B cell (primary cell): ENCODE results near the gene CCDC50. TPM values are rescaled to one million over a fixed set of nuclear protein-coding genes. Genes with fewer than 3 reads are reported as not detected.
A peak's percentile ranks its signal among the peaks of the same experiment; 100 is the strongest.

Experiments used
- ATAC-seq: fragments of 200-7000 bp; cut with Tn5 transposase; one replicate; pipeline ENCODE4 v1.10.0; 2021; ENCODE audit warnings: low read depth, mild to moderate bottlenecking, moderate number of reproducible peaks, moderate library complexity
- CTCF ChIA-PET: fragments of 350-600 bp; sonication (Branson Sonifier 250); formaldehyde crosslinking; loops from one replicate; lab custom pipeline; 2021; ENCODE audit warnings: antibody characterized with exemption, inconsistent platforms; lab: Charles Lee
- POLR2A ChIA-PET: fragments of 350-600 bp; sonication (Branson Sonifier 250); formaldehyde crosslinking; loops from one replicate; lab custom pipeline; 2021; ENCODE audit warnings: antibody characterized with exemption; lab: Charles Lee
- DNase-seq: peaks from one replicate; pipeline ENCODE4 v3.0.0; 2013
- H2AFZ ChIP-seq: 2 replicates; pipeline ENCODE4 v1.6.1; 2012; ENCODE audit warnings: mild to moderate bottlenecking, low read depth, low read length; ENCODE audit not compliant: insufficient read depth, poor library complexity, severe bottlenecking
- H3K27ac ChIP-seq, 2 donors: 1 replicate in 1 of 2; 2 replicates in 1 of 2; pipeline ENCODE4 v1.5.1; 2012 to 2013; ENCODE audit warnings: low read length in 2 of 2, mild to moderate bottlenecking in 2 of 2, moderate library complexity in 1 of 2
- H3K27me3 ChIP-seq, 4 experiments: fragments of 200-600 bp in 1 of 4; sonication (generic) in 1 of 4; replicated peaks in 1 of 4; 1 replicate in 2 of 4; 2 replicates in 2 of 4; pipeline versions ENCODE4 v1.6.1 to v1.7.0; 2013 to 2016; ENCODE audit warnings: low read length in 3 of 4, mild to moderate bottlenecking in 2 of 4, mixed read lengths in 1 of 4, moderate library complexity in 1 of 4; ENCODE audit not compliant: insufficient read depth in 4 of 4, control insufficient read depth in 3 of 4; ENCODE audit errors: control extremely low read depth in 1 of 4
- H3K36me3 ChIP-seq, 2 experiments: replicated peaks in 1 of 2; 1 replicate in 1 of 2; 2 replicates in 1 of 2; pipeline versions ENCODE4 v1.6.1 to v1.7.1; 2013; ENCODE audit warnings: low read length in 1 of 2; ENCODE audit not compliant: insufficient read depth in 2 of 2, control insufficient read depth in 1 of 2; ENCODE audit errors: control extremely low read depth in 1 of 2, extremely low read depth in 1 of 2
- H3K4me1 ChIP-seq, 2 donors: fragments of 200-600 bp in 1 of 2; sonication (generic) in 1 of 2; 1 replicate in 1 of 2; 2 replicates in 1 of 2; pipeline versions ENCODE4 v1.5.1 to v1.6.1; 2013 to 2017; ENCODE audit warnings: low read length in 2 of 2; ENCODE audit not compliant: control insufficient read depth in 2 of 2, insufficient read depth in 2 of 2
- H3K4me2 ChIP-seq: replicated peaks from 2 replicates; pipeline ENCODE3; 2012; ENCODE audit warnings: mild to moderate bottlenecking, low read depth, low read length; ENCODE audit not compliant: poor library complexity, severe bottlenecking
- H3K4me3 ChIP-seq, 5 experiments: fragments of 200-600 bp in 1 of 5; sonication (generic) in 1 of 5; 1 replicate in 3 of 5; 2 replicates in 2 of 5; pipeline versions ENCODE4 v1.5.1 to v1.7.0; 2011 to 2016; ENCODE audit warnings: low read length in 4 of 5, mild to moderate bottlenecking in 4 of 5, low read depth in 2 of 5, control low read depth in 1 of 5, moderate library complexity in 1 of 5; ENCODE audit not compliant: insufficient read depth in 1 of 5; ENCODE audit errors: control extremely low read depth in 1 of 5, extremely low read depth in 1 of 5
- H3K79me2 ChIP-seq: fragments of 200-600 bp; sonication (generic); one replicate; pipeline ENCODE4 v1.6.0; 2016; ENCODE audit warnings: low read length; ENCODE audit not compliant: control insufficient read depth, insufficient read depth
- H3K9ac ChIP-seq: fragments of 200-600 bp; sonication (generic); 2 replicates; pipeline ENCODE4 v1.6.1; 2017; ENCODE audit warnings: mild to moderate bottlenecking, low read length, moderate library complexity
- H3K9me3 ChIP-seq, 3 donors: one replicate each; pipeline versions ENCODE4 v1.6.1 to v1.7.1; 2013; ENCODE audit warnings: low read length in 2 of 3; ENCODE audit not compliant: control insufficient read depth in 2 of 3, insufficient read depth in 1 of 3; ENCODE audit errors: control extremely low read depth in 1 of 3
- H4K20me1 ChIP-seq: 2 replicates; pipeline ENCODE4 v1.6.0; 2012; ENCODE audit warnings: mild to moderate bottlenecking, low read length; ENCODE audit not compliant: insufficient read depth, control insufficient read depth, poor library complexity, severe bottlenecking
- H3K27ac Mint-ChIP-seq: one replicate; pipeline ENCODE4 v1.8.0; 2021; ENCODE audit warnings: mixed read lengths
- H3K27me3 Mint-ChIP-seq: one replicate; pipeline ENCODE4 v1.8.0; 2021; ENCODE audit warnings: mixed read lengths
- H3K4me1 Mint-ChIP-seq: one replicate; pipeline ENCODE4 v1.8.0; 2021; ENCODE audit warnings: mixed read lengths
- H3K4me3 Mint-ChIP-seq: one replicate; pipeline ENCODE4 v1.8.0; 2021; ENCODE audit warnings: mixed read lengths
- H3K9me3 Mint-ChIP-seq: one replicate; pipeline ENCODE4 v1.8.0; 2022; ENCODE audit warnings: mixed read lengths; ENCODE audit not compliant: insufficient read depth
- EZH2 ChIP-seq: IDR thresholded peaks from 2 replicates; pipeline ENCODE4 v1.6.1; 2012; ENCODE audit warnings: borderline replicate concordance, low read depth, mild to moderate bottlenecking, moderate library complexity, low read length; ENCODE audit not compliant: insufficient read depth, poor library complexity, severe bottlenecking
- WGBS: methylation state at CpG from one replicate; pipeline ENCODE4 v1.1.5; 2013; ENCODE audit warnings: missing lambda C conversion rate; ENCODE audit not compliant: insufficient coverage; 5-methylcytosine and 5-hydroxymethylcytosine counted together
- intact Hi-C: fragments of 100-400 bp; cut with micrococcal nuclease; formaldehyde crosslinking; loops from one replicate; pipeline ENCODE4 v1.10.0; 2022
- polyA plus RNA-seq: library from polyadenylated mRNA; depleted of rRNA; stranded (reverse); fragments of >200 nt; gene quantifications from 2 replicates; pipeline ENCODE4 v1.2.3, GENCODE V29; 2012
- total RNA-seq, 2 donors: library from RNA; stranded (reverse); fragments of 120-200 nt in 1 of 2; gene quantifications; 1 replicate in 1 of 2; 2 replicates in 1 of 2; pipeline versions ENCODE4 v1.2.3 to v1.2.4, GENCODE V29; 2013 to 2022
- TF ChIP-seq, protein P1 (sequence below): fragments of 200-600 bp; IDR thresholded peaks from one replicate; pipeline ENCODE4 v1.8.0; 2022; ENCODE audit warnings: antibody characterized with exemption, mild to moderate bottlenecking

Gene CCDC50
- total and polyA plus RNA-seq, 2 donors (not counting 1 experiment from before 2014, with no cell fraction given): 48.7 to 121 TPM

- intact Hi-C loops: loop anchor here (1.0 kb wide), 1 partner anchor 9 kb away; the partner anchor contains the start of gene UTS2B
- H3K4me1 ChIP-seq: peaks cover 23 to 76% of the 10 kb centered on the region in 2 donors
- peaks cover 2 to 3% of the 10 kb centered on the region in 2 experiments for H3K36me3 ChIP-seq
- Mint-ChIP-seq H3K27ac (peak overlapping the region; percentile 47), H3K4me3 (no peak overlapping the region), H3K4me1 (peaks cover 92% of the 10 kb centered on the region), H3K9me3 (no peaks in the 10 kb centered on the region), H3K27me3 (no peaks in the 10 kb centered on the region)
- no peaks in the 10 kb centered on the region for H3K27me3 ChIP-seq
- no peak for TF ChIP-seq EZH2
- TF ChIP-seq, protein P1, sequence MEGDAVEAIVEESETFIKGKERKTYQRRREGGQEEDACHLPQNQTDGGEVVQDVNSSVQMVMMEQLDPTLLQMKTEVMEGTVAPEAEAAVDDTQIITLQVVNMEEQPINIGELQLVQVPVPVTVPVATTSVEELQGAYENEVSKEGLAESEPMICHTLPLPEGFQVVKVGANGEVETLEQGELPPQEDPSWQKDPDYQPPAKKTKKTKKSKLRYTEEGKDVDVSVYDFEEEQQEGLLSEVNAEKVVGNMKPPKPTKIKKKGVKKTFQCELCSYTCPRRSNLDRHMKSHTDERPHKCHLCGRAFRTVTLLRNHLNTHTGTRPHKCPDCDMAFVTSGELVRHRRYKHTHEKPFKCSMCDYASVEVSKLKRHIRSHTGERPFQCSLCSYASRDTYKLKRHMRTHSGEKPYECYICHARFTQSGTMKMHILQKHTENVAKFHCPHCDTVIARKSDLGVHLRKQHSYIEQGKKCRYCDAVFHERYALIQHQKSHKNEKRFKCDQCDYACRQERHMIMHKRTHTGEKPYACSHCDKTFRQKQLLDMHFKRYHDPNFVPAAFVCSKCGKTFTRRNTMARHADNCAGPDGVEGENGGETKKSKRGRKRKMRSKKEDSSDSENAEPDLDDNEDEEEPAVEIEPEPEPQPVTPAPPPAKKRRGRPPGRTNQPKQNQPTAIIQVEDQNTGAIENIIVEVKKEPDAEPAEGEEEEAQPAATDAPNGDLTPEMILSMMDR: no peak
- H2AFZ ChIP-seq: no peak overlapping the region
- peaks cover 100% of the 10 kb centered on the region for H3K79me2 ChIP-seq
- peak overlapping the region in 1 of 2 donors; percentile 8 for H3K27ac ChIP-seq
- H3K4me3 ChIP-seq: no peak overlapping the region
- WGBS: no CpG with 5 or more reads among the region's 3 CpGs
- POLR2A ChIA-PET: interaction anchor here (1.9 kb wide), 1 partner anchor 10 kb away, joined by 4 read pairs; the partner anchor contains the start of genes CCDC50 and UTS2B
- peaks cover 24% of the 10 kb centered on the region for H4K20me1 ChIP-seq
- H3K9me3 ChIP-seq: no peaks in the 10 kb centered on the region
- H3K4me2 ChIP-seq: peak overlapping the region; percentile 19
- no peak overlapping the region for H3K9ac ChIP-seq
- no peak for DNase-seq
- CTCF ChIA-PET: interaction anchor here (1.5 to 2.4 kb wide), 2 partner anchors 10 to 95 kb away, joined by 4 to 7 read pairs; partner anchors contain the start of genes CCDC50 and UTS2B
- no peak for ATAC-seq
Measured at GRCh38 chr3:191339316-191339917, 10.2 kb downstream of the CCDC50 start.

DNA sequence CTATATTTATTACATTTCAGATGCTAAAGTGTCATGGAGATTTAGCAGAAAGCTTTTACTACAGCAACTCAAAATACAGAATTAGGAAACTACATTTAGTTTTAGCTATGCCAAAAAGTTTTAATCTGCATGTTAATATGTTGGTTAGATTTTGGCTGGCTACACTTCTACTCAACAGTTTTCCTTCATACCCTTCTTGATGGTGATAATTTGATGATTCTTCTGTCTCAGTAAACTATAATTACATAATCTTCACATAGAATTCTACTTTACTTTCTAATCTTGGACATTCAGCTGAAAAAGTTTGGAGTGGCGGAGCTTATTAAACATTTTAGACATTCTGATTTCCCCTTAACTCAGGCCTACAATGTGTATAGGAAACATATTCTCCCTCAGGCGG, 11.2 kb downstream of the CCDC50 start:
- Histone ChIP-seq H3K4me3 (no peak overlapping the region), H4K20me1 (peaks cover 33% of the 10 kb centered on the region), H2AFZ (no peak overlapping the region), H3K9me3 (no peaks in the 10 kb centered on the region), H3K27ac (peak overlapping the region in 1 of 2 donors; percentile 40), H3K27me3 (no peaks in the 10 kb centered on the region), H3K36me3 (peaks cover 2 to 3% of the 10 kb centered on the region in 2 experiments), H3K9ac (no peak overlapping the region), H3K4me1 (peaks cover 28 to 75% of the 10 kb centered on the region in 2 donors), H3K79me2 (peaks cover 100% of the 10 kb centered on the region), H3K4me2 (no peak overlapping the region)
- H3K4me3 Mint-ChIP-seq: no peak overlapping the region
- H3K4me1 Mint-ChIP-seq: peaks cover 92% of the 10 kb centered on the region
- H3K9me3 Mint-ChIP-seq: no peaks in the 10 kb centered on the region
- intact Hi-C loops: no loop called here
- H3K27me3 Mint-ChIP-seq: no peaks in the 10 kb centered on the region
- ATAC-seq (no peak), DNase-seq (no peak)
- ChIA-PET POLR2A (interaction anchor here (1.9 kb wide), 1 partner anchor 10 kb away, joined by 4 read pairs; the partner anchor contains the start of genes CCDC50 and UTS2B), CTCF (interaction anchor here (1.5 to 2.4 kb wide), 2 partner anchors 11 to 96 kb away, joined by 4 to 7 read pairs; partner anchors contain the start of genes CCDC50 and UTS2B)
- TF ChIP-seq, protein P1: no peak
- TF ChIP-seq EZH2: no peak
- no CpG with 5 or more reads among the region's 2 CpGs for whole genome bisulfite sequencing
- H3K27ac Mint-ChIP-seq: no peak overlapping the region
